ENCODE results near the gene MRM1.

DNA sequence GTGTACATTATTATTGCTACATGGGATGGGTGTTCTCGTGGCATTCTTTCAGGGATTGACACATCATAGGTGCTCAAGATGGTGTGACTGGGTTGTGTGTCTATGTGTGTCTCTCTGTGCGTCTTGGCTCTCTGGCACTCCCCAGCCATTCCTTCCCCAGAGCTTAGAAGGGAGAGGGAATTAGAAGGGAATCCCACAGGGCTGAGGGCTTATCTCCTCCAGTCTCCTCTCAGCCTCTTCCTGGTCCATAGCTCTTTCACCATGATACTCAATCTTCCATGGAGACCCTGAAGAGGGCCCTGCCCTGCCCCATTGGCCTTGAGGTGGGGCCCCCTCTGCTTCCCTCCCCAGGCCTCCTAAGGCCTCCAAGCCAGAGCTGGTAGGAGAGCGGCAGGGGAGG lies 52.0 kb downstream of the MRM1 start:
- TF ChIP-seq, protein P1, sequence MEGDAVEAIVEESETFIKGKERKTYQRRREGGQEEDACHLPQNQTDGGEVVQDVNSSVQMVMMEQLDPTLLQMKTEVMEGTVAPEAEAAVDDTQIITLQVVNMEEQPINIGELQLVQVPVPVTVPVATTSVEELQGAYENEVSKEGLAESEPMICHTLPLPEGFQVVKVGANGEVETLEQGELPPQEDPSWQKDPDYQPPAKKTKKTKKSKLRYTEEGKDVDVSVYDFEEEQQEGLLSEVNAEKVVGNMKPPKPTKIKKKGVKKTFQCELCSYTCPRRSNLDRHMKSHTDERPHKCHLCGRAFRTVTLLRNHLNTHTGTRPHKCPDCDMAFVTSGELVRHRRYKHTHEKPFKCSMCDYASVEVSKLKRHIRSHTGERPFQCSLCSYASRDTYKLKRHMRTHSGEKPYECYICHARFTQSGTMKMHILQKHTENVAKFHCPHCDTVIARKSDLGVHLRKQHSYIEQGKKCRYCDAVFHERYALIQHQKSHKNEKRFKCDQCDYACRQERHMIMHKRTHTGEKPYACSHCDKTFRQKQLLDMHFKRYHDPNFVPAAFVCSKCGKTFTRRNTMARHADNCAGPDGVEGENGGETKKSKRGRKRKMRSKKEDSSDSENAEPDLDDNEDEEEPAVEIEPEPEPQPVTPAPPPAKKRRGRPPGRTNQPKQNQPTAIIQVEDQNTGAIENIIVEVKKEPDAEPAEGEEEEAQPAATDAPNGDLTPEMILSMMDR (IDR thresholded peaks at IDR 0.05), result no peak
- TF ChIP-seq, protein P2, sequence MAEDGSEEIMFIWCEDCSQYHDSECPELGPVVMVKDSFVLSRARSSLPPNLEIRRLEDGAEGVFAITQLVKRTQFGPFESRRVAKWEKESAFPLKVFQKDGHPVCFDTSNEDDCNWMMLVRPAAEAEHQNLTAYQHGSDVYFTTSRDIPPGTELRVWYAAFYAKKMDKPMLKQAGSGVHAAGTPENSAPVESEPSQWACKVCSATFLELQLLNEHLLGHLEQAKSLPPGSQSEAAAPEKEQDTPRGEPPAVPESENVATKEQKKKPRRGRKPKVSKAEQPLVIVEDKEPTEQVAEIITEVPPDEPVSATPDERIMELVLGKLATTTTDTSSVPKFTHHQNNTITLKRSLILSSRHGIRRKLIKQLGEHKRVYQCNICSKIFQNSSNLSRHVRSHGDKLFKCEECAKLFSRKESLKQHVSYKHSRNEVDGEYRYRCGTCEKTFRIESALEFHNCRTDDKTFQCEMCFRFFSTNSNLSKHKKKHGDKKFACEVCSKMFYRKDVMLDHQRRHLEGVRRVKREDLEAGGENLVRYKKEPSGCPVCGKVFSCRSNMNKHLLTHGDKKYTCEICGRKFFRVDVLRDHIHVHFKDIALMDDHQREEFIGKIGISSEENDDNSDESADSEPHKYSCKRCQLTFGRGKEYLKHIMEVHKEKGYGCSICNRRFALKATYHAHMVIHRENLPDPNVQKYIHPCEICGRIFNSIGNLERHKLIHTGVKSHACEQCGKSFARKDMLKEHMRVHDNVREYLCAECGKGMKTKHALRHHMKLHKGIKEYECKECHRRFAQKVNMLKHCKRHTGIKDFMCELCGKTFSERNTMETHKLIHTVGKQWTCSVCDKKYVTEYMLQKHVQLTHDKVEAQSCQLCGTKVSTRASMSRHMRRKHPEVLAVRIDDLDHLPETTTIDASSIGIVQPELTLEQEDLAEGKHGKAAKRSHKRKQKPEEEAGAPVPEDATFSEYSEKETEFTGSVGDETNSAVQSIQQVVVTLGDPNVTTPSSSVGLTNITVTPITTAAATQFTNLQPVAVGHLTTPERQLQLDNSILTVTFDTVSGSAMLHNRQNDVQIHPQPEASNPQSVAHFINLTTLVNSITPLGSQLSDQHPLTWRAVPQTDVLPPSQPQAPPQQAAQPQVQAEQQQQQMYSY (CRISPR knock-in tag; IDR thresholded peaks at IDR 0.05), result no peak
- TF ChIP-seq, protein P3, sequence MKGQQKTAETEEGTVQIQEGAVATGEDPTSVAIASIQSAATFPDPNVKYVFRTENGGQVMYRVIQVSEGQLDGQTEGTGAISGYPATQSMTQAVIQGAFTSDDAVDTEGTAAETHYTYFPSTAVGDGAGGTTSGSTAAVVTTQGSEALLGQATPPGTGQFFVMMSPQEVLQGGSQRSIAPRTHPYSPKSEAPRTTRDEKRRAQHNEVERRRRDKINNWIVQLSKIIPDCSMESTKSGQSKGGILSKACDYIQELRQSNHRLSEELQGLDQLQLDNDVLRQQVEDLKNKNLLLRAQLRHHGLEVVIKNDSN (CRISPR knock-in tag; IDR thresholded peaks at IDR 0.05), result no peak
- TF ChIP-seq, protein P4, sequence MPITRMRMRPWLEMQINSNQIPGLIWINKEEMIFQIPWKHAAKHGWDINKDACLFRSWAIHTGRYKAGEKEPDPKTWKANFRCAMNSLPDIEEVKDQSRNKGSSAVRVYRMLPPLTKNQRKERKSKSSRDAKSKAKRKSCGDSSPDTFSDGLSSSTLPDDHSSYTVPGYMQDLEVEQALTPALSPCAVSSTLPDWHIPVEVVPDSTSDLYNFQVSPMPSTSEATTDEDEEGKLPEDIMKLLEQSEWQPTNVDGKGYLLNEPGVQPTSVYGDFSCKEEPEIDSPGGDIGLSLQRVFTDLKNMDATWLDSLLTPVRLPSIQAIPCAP (CRISPR knock-in tag; IDR thresholded peaks at IDR 0.05), result no peak
- TF ChIP-seq ESRRA (CRISPR knock-in tag; IDR thresholded peaks at IDR 0.05; ENCODE audit: borderline replicate concordance) (no peak), GABPB1 (CRISPR knock-in tag; IDR thresholded peaks at IDR 0.05) (no peak)

All from WTC11 (cell line).